ENCODE data around the gene ANKRD13A.
A peak's percentile ranks its signal among the peaks of the same experiment; 100 is the strongest.
"Not testable (repeated sequence)": the region's sequence is repeated elsewhere in the genome, so short reads cannot be mapped to it uniquely, and the experiment has no call there.

ANKRD13A gene

DNA sequence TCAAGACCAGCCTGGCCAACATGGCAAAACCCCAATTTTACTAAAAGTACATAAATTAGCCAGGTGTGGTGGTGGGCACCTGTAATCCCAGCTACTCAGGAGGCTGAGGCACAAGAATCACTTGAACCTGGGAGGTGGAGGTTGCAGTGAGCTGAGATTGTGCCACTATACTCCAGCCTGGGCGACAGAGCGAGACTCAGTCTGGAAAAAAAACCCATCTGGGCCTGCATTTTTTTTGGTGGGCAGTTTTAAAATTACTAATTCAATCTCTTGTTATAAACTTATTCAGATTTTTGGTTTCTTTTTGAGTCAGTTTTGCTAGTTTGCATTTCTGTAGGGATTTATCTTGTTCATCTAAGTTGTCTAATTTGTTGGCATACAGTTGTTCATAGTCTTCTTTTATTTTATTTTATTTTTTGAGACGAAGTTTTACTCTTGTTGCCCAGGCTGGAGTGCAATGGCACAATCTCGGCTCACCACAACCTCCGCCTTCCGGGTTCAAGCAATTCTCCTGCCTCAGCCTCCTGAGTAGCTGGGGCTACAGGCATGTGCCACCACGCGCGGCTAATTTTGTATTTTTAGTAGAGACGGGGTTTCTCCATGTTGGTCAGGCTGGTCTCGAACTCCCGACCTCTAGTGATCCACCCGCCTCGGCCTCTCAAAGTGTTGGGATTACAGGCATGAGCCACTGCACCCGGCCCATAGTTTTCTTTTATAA is 9.6 kb downstream of the ANKRD13A start:
- not testable (repeated sequence) for DNase-seq

DNA sequence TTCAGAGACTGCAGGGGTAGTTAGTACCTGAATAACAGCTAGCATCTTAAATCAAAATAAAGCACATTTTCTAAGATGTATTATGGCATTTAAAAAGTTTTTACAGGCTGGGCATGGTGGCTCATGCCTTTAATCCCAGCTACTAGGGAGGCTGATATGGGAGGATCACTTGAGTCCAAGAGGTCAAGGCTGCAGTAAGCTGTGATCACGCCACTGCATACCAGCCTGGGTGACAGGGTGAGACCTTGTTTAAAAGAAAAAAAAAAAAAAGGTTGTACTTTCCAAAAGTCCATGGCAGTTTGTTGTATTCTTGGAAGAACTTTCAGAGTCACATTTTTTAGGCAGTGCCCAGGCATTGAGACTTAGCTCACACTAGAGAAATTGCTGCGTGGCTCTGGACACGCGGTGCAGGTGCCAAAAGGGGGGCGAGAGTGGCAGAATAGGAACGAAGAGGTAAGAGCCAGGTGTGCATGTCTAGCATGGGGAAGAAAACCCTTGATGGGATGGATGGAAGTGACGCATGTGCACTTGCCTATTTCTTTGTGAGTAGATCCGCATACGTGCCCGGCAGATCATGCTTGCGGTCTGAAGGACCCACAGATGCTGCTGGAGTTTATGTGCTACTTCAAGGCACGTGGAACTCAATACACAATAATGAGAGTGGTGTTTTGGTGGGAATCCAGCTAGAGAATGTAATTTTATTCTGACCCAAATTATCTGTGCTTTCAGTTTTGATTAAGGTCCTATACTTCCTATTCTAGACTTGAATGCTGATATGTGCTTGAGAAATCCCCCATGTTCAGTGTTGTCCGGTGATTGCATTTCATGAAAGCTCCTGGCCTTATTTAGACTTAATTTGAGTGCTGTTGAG is 11.9 kb downstream of the ANKRD13A start:
- no peak for DNase-seq

- DNase-seq = peak; percentile 24
Observed at GRCh38 chr12:110012137-110012536, 12.9 kb downstream of the ANKRD13A start.

DNA sequence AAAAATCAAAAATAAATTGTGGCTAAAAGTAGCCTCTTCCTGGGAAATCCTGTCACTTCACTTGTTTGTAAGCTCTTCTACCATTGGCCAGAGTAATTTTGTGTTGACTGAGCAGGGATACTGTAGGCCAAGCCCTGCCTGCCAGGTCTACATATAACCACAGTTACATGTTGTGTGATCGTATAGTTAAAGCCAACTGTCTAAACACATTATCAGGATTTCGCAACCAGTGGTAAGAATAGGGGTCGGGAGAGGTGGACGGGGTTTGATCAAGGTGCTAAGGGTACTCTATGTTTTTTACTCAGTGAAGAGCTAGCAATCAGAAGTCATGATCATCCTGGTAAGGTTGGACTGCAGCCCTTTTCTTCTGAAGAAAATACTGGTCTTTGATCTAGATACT is 13.4 kb downstream of the ANKRD13A start:
- no peak for DNase-seq

GRCh38 chr12:110015132-110015531 is 15.9 kb downstream of the ANKRD13A start:
- peak; percentile 10 for DNase-seq

GRCh38 chr12:110020956-110021355 is 21.7 kb downstream of the ANKRD13A start:
- DNase-seq = no peak

DNA sequence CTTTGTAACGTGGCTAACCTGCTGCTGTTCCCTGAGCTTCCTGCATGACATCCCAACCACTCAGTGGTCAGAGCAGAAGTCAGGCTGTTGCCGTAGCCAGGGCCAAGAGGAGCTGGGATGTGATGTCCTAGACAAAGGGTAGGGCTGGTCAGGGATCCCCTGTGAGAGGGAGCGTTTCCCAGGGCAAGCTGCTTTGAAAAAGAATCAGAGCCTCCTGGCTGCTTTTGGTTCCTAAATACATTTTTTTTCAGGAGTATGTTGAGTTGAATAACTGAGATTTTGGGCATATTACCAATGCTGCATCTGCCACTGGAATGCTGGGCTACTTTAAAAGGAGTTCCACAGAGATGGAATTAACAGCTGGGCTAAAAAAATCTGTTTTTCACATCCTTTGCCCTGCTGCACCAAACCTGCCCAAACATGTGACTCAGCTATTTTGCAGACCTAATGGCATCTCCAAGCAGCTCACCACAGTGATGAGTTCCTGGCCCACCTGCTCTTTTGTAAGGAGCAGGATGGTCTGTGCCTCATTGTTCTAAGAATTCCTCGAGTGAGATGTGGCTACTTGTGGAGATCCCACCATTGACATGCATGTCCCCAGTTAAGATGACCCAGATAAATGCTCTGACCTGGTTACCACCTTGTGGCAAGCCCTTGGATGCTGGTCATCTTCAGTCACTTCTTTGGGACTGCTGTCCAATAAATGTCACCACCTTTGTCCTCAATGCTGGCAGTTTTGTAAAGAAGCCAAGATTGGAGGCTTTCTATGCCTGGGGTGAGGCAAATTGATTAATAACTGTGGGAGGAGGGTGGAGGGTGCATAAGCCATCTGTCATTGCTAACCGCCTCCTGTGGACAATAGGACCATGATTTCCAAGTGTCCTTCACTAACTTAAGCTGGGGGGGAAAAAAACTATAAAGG is 24.1 kb downstream of the ANKRD13A start:
- no peak for DNase-seq

GRCh38 chr12:110024051-110024450 is 24.8 kb downstream of the ANKRD13A start:
- DNase-seq = no peak

- DNase-seq = no peak
Observed at GRCh38 chr12:110028323-110028722, 29.1 kb downstream of the ANKRD13A start.

DNA sequence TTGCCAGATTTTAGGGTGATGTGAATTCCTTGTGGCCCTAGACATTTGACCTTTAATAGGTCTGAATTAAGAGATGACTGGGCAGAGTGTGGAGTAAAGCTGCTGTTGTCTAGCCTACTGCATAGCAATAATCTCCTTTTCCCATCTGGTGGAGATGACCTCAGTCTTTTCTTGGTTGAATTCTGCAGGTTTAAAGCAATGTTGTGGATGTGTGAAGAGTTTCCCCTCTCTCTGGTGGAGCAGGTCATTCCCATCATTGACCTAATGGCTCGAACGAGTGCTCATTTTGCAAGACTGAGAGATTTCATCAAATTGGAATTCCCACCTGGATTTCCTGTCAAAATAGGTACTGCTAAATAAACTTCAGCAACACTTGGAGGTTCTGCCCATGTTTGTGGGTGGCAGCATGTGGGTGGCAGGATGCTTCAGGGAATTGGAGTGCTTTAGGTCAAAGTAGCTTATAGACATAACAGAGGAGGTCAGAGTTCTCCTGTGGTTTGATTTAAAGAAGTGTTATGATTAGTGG is 30.1 kb downstream of the ANKRD13A start:
- DNase-seq = no peak

- DNase-seq = no peak
Observed at GRCh38 chr12:110033888-110034287, 34.7 kb downstream of the ANKRD13A start.

DNA sequence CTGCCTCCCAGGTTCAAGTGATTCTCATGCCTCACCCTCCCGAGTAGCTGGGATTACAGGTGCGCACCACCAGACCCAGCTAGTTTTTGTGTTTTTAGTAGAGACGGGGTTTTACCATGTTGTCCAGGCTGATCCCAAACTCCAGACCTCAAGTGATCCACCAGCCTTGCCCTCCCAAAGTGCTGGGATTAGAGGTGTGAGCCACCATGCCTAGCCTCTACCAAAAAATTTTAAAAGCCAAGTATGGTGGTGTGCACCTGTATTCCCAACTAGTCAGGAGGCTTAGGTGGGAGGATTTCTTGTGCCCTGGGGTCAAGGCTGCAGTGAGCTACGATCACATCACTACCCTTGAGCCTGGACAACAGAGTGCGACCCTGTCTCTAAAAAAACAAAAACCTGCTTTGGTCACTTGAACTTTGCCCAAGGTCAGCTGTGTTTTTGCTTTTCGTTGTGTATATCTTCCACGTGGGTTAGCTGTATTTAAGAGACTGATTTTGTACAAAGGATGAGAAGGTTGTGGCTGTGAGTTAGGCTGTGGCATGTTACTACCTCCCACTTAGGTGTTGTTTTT is 36.4 kb downstream of the ANKRD13A start:
- no peak for DNase-seq

DNA sequence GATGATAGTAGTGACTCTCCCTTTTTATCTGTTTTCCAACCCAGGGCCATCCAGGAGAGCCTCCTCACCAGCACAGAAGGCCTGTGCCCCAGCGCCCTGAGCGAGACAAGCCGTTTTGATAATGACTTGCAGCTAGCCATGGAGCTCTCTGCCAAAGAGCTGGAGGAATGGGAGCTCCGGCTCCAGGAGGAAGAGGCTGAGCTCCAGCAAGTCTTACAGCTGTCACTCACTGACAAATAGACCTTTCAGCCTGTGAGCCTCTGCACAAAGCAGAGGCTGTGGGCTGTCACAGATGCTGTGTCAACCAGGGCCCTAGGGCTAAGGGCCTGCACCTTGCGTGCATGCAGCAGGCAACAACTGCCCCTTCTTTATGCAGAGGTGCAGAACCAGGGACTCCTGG is 38.1 kb downstream of the ANKRD13A start:
- DNase-seq = no peak

- DNase-seq = no peak
Observed at GRCh38 chr12:110038741-110039084, 39.5 kb downstream of the ANKRD13A start.

GRCh38 chr12:110039085-110039807 is 40.0 kb downstream of the ANKRD13A start:
- DNase-seq = peak; percentile 59

DNA sequence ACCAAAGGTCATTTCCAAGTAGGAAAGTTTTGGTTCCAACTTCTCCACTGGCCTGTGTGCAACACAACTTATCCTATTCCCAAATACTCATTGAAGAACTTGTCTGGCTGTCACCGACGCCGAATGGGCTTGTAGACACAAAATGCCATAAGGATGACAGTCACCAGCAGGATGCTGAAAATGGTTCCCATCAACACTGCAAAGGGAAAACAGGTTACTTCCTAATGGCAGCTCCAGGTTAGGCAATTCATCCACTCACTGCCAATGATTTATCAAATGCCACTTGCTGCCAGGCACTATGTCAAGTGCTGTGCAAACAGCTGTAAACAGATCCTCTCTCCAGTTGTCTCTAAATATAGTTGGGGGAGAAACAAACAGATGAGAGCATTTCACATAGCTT is 43.0 kb downstream of the ANKRD13A start:
- no peak for DNase-seq

DNA sequence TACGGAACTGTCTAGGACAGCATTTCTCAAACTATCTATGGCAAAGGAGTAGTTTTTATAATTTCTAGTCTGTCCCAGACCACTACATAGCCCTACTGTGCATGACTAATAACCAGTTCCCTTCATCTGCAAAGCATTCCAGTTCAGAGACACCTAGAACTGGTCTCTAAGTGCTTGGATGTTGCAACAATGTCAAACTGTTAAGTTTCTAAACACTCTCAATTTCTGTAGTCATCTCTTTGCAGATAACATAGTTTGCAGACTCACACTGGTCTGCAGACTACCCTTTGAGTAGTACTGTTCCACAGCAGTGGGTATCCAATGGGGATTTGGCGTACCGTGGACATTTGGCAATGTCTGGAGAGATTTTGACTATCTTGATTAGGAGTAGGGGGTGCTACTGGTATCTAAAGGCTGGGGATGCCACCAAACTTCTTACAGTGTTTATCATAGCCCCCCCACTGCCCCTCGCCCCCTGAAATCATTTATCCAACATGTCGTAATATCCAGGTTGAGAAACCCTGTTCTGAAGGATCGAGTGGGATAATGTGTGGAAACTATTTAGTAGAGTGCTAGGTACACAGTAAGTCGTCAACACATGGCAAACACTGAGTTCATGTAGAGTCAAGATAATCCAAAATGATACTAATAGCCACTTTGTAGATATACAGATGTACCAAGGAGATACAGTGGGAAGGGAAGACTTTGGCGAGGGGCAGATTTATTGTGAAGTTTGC is 47.4 kb downstream of the ANKRD13A start:
- DNase-seq = no peak

DNA sequence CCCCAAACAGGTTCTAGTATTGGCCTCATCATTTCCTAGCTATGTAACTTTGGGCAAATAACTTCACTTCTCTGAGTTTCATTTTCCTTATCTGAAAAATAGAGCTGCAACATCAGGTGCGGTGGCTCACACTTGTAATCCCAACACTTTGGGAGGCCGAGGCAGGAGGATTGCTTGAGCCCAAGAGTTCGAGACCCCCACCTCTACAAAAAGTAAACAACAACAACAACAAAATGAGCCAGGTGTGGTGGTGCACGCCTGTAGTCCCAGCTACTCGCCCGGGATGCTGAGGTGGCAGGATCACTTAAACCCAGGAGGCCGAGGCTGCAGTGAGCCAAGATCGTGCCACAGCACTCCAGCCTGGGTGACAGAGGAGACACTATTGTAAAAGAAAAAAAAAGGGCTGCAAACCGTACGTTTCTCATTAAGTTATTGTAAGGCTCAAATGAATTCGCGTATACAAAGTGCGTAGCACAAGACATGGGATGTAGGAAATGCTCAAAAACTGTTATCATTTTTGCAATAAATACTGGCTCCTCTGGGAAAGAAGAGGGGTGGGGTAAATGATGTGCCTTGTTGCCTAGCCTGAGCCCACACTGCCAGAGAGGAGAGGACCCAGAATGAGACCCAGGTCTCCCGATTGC is 48.2 kb downstream of the ANKRD13A start:
- DNase-seq = no peak

DNA sequence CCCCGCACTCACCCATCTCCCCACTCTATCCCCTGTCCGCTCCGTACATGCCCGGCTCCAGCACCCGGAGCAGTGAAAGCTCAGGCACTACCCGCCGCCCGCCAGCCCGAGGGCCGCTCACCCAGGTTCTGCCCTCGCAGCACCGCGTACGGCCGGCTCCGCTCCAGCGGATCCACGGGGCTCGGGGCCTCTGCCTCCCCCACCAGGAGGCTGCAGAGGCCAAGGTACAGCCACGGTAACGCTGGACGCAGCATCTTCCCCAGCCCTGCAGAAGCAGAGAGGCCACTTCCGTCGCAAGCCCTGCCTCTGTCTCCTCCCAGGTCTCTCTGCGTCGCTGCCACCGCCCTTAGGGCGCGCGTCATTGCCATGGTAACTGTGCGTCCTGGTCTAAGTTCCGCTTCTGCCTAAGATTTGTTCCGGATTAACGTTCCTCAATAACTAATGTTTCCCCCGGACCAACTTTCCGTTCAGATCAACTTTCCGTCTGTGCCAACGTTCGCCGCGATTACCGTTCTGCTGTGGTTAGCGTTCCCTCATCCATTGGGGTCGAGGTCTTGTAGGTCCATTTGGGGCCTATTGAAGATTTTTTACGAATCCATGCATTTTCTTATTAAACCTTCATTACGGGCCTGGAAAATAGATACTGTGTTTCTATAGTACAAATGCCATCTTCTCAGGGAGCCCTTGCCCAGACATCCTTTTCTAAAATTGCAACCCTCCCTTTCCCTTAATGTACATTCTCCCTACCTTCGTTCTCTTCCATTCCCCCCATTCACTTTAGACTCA is 49.2 kb downstream of the ANKRD13A start, which contains the start of gene C12orf76:
Gene C12orf76 (minus strand): TSS at position 281 of the 786 bp plus-strand sequence. CDS start 27 bp downstream, at position 254.
- DNase-seq = peak; percentile 92

- not testable (repeated sequence) for DNase-seq
Observed at GRCh38 chr12:110049034-110049433, 49.8 kb downstream of the ANKRD13A start.

Data from CD4-positive, alpha-beta T cell treated with Interleukin-17A for 4 hours (primary cell).